Liver (tissue), 9 donors: ENCODE data around the gene BMAL1. TPM values are rescaled to one million over a fixed set of nuclear protein-coding genes. Genes with fewer than 3 reads are reported as not detected.

Experiments
- DNase-seq: peaks from one replicate; pipeline ENCODE4 v3.0.0-alpha.2; 2017; ENCODE audit warnings: low spot score
- H3K27ac ChIP-seq, 2 donors: one replicate each; pipeline ENCODE4 v1.7.0; 2013; ENCODE audit warnings: inconsistent platforms in 2 of 2, low read length in 2 of 2, control low read depth in 1 of 2, low read depth in 1 of 2, mild to moderate bottlenecking in 1 of 2
- H3K27me3 ChIP-seq, 4 donors: one replicate each; pipeline versions ENCODE4 v1.6.1 to v1.7.0; 2013; ENCODE audit warnings: low read length in 3 of 4, inconsistent platforms in 1 of 4, mild to moderate bottlenecking in 1 of 4, moderate library complexity in 1 of 4; ENCODE audit not compliant: control insufficient read depth in 4 of 4, insufficient read depth in 4 of 4
- H3K36me3 ChIP-seq, 4 donors: one replicate each; pipeline versions ENCODE4 v1.6.1 to v1.7.0; 2013; ENCODE audit warnings: low read length in 3 of 4, mild to moderate bottlenecking in 3 of 4, low read depth in 1 of 4, moderate library complexity in 1 of 4; ENCODE audit not compliant: control insufficient read depth in 4 of 4, insufficient read depth in 3 of 4
- H3K4me1 ChIP-seq, 4 donors: one replicate each; pipeline versions ENCODE4 v1.6.1 to v1.7.0; 2013; ENCODE audit warnings: low read length in 3 of 4, mild to moderate bottlenecking in 3 of 4, moderate library complexity in 1 of 4; ENCODE audit not compliant: control insufficient read depth in 4 of 4, insufficient read depth in 4 of 4
- H3K4me3 ChIP-seq, 3 donors: one replicate each; pipeline versions ENCODE4 v1.6.1 to v1.7.0; 2013; ENCODE audit warnings: low read length in 3 of 3, control low read depth in 1 of 3, low read depth in 1 of 3, mild to moderate bottlenecking in 1 of 3
- H3K9ac ChIP-seq, 2 donors: one replicate each; pipeline ENCODE4 v1.7.0; 2013; ENCODE audit warnings: low read length in 2 of 2, mild to moderate bottlenecking in 2 of 2, moderate library complexity in 2 of 2, control low read depth in 1 of 2, low read depth in 1 of 2
- H3K9me3 ChIP-seq, 4 donors: one replicate each; pipeline versions ENCODE4 v1.6.1 to v1.7.0; 2013; ENCODE audit warnings: low read length in 3 of 4; ENCODE audit not compliant: control insufficient read depth in 4 of 4
- CTCF ChIP-seq: fragments of 150-350 bp; IDR thresholded peaks from 2 replicates; pipeline ENCODE4 v1.5.1; 2017; ENCODE audit warnings: improper control_type of control experiment, low read depth, low read length; ENCODE audit not compliant: missing input control
- EGR1 ChIP-seq, 2 donors: IDR thresholded peaks; 2 replicates each; pipeline ENCODE4 v1.6.1; 2016 to 2018; ENCODE audit warnings: antibody characterized with exemption in 2 of 2, low read depth in 2 of 2
- FOXA1 ChIP-seq: IDR thresholded peaks from 2 replicates; pipeline ENCODE4 v1.6.1; 2016; ENCODE audit warnings: antibody characterized with exemption
- GABPA ChIP-seq, 2 donors: IDR thresholded peaks in 1 of 2; conservative IDR thresholded peaks in 1 of 2; 2 replicates each; pipeline ENCODE4 v1.6.1; 2016; ENCODE audit warnings: antibody characterized with exemption in 2 of 2, mild to moderate bottlenecking in 1 of 2, moderate library complexity in 1 of 2
- HNF4A ChIP-seq, 2 donors: conservative IDR thresholded peaks; 2 replicates each; pipeline ENCODE4 v1.6.1; 2016; ENCODE audit warnings: antibody characterized with exemption in 2 of 2, mild to moderate bottlenecking in 2 of 2
- HNF4G ChIP-seq: IDR thresholded peaks from 2 replicates; pipeline ENCODE4 v1.6.1; 2016; ENCODE audit warnings: antibody characterized with exemption
- JUND ChIP-seq, 2 donors: IDR thresholded peaks; 2 replicates each; pipeline ENCODE4 v1.6.1; 2016; ENCODE audit warnings: antibody characterized with exemption in 2 of 2
- NR2F2 ChIP-seq: IDR thresholded peaks from 2 replicates; pipeline ENCODE4 v1.6.1; 2016; ENCODE audit warnings: antibody characterized with exemption
- REST ChIP-seq: IDR thresholded peaks from 2 replicates; pipeline ENCODE4 v1.6.1; 2016; ENCODE audit warnings: antibody characterized with exemption, mild to moderate bottlenecking
- RXRA ChIP-seq, 2 donors: IDR thresholded peaks; 2 replicates each; pipeline ENCODE4 v1.6.1; 2017 to 2018; ENCODE audit warnings: antibody characterized with exemption in 2 of 2, mild to moderate bottlenecking in 1 of 2
- SP1 ChIP-seq: IDR thresholded peaks from 2 replicates; pipeline ENCODE4 v1.6.1; 2018; ENCODE audit warnings: antibody characterized with exemption, mild to moderate bottlenecking
- TAF1 ChIP-seq: conservative IDR thresholded peaks from 2 replicates; pipeline ENCODE4 v1.6.1; 2016; ENCODE audit warnings: antibody characterized with exemption, mild to moderate bottlenecking
- YY1 ChIP-seq: IDR thresholded peaks from 2 replicates; pipeline ENCODE4 v1.6.1; 2016; ENCODE audit warnings: antibody characterized with exemption, mild to moderate bottlenecking
- ZBTB33 ChIP-seq: IDR thresholded peaks from 2 replicates; pipeline ENCODE4 v1.6.1; 2016; ENCODE audit warnings: antibody characterized with exemption
- WGBS: extraction: QIAGEN DNeasy Blood & Tissue Kit; methylation state at CpG from one replicate; pipeline ENCODE4 v1.1.7; 2013; 5-methylcytosine and 5-hydroxymethylcytosine counted together
- polyA plus RNA-seq, 2 donors: library from polyadenylated mRNA; stranded (reverse) in 1 of 2; unstranded in 1 of 2; fragments of 200-250 nt in 1 of 2; fragments of >200 nt in 1 of 2; fragmentation: Nextera tagmentation in 1 of 2; extraction: Ambion mirVana in 1 of 2; gene quantifications; one replicate each; pipeline versions ENCODE4 v1.2.1 to v1.2.3, GENCODE V29; 2013 to 2015
- total RNA-seq, 2 donors: library from RNA; depleted of rRNA; stranded (reverse); fragments of >200 nt; gene quantifications; one replicate each; pipeline ENCODE4 v1.2.3, GENCODE V29; 2014
- donor health status: healthy.
- donor health status: healthy.
- donor health status: healthy.
- donor health status: healthy.
- donor health status: healthy.

Gene BMAL1
- total and polyA plus RNA-seq, 4 donors, result 4.7 to 39.0 (median 15.0) TPM

- TF ChIP-seq TAF1 (no peak), GABPA (IDR thresholded peaks at IDR 0.05 in 1 of 2, conservative IDR thresholded peaks at IDR 0.05 in 1 of 2) (no peak), REST (no peak), CTCF (no peak), HNF4A (conservative IDR thresholded peaks at IDR 0.05) (no peak), FOXA1 (no peak), RXRA (IDR thresholded peaks at IDR 0.05) (no peak), YY1 (no peak), NR2F2 (no peak), HNF4G (no peak), JUND (IDR thresholded peaks at IDR 0.05) (no peak), EGR1 (IDR thresholded peaks at IDR 0.05; ENCODE audit: low read depth in 2 of 2) (no peak), ZBTB33 (no peak)
- Histone ChIP-seq H3K9me3 (no peaks in the 10 kb centered on the region), H3K36me3 (no peaks in the 10 kb centered on the region), H3K27ac (no peak overlapping the region), H3K4me3 (no peak overlapping the region), H3K27me3 (no peaks in the 10 kb centered on the region), H3K4me1 (peaks cover 3 to 37% (median 8%) of the 10 kb centered on the region in 4 donors), H3K9ac (no peak overlapping the region)
- WGBS, result 68% methylated on average over 7 of the region's 7 CpGs
- DNase-seq, result no peak
Observed at GRCh38 chr11:13304655-13305335, 27.2 kb downstream of the BMAL1 start.

DNA sequence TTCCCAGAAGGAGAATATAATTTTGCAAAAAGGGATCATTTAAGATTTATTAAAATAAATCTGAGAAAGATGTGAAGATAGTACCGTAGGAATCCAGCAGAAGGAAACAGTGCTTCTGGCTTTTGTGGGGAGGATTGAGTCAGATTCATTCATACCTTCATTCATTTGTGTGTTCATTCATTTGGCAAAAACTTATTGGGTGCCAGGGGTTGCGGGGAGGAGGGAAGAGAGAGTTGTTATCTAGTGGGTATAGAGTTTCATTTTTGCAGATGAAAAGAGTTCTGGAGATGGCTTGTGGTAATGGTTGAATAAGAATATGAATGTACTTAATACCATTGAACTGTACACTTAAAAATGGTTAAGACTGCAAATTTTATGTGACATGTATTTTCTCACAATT is 31.1 kb downstream of the BMAL1 start:
- H3K27ac ChIP-seq, result no peak overlapping the region
- no peak overlapping the region for H3K4me3 ChIP-seq
- no peak overlapping the region for H3K9ac ChIP-seq
- peaks cover 3 to 19% (median 6%) of the 10 kb centered on the region in 4 donors for H3K4me1 ChIP-seq
- H3K36me3 ChIP-seq, result peaks cover 0 to 8% (median 2%) of the 10 kb centered on the region in 4 donors
- DNase-seq, result no peak
- 90% methylated on average over 2 of the region's 2 CpGs for WGBS
- TF ChIP-seq NR2F2, result no peak
- no peak for TF ChIP-seq SP1
- no peak for TF ChIP-seq TAF1
- no peak for TF ChIP-seq FOXA1
- TF ChIP-seq CTCF, result no peak
- TF ChIP-seq YY1, result no peak
- TF ChIP-seq HNF4G, result no peak
- no peak for TF ChIP-seq ZBTB33
- no peak for TF ChIP-seq REST
- no peak for TF ChIP-seq JUND (IDR thresholded peaks at IDR 0.05)
- no peak for TF ChIP-seq HNF4A (conservative IDR thresholded peaks at IDR 0.05)
- H3K27me3 ChIP-seq, result no peaks in the 10 kb centered on the region
- H3K9me3 ChIP-seq, result no peaks in the 10 kb centered on the region
